AG10803 (cell line): ENCODE results near the gene SMAD2.

Experiments
- DNase-seq: peaks from one replicate; pipeline ENCODE4 v3.0.0; 2010; ENCODE audit warnings: low read depth
- H3K4me3 ChIP-seq: 2 replicates; pipeline ENCODE4 v1.5.1; 2011; ENCODE audit warnings: mild to moderate bottlenecking, low read length, control low read depth
- TF ChIP-seq, protein P1 (sequence below): conservative IDR thresholded peaks from 2 replicates; pipeline ENCODE4 v1.5.1; 2011; ENCODE audit warnings: mild to moderate bottlenecking, low read length, control low read depth, inconsistent platforms

Gene SMAD2

DNA sequence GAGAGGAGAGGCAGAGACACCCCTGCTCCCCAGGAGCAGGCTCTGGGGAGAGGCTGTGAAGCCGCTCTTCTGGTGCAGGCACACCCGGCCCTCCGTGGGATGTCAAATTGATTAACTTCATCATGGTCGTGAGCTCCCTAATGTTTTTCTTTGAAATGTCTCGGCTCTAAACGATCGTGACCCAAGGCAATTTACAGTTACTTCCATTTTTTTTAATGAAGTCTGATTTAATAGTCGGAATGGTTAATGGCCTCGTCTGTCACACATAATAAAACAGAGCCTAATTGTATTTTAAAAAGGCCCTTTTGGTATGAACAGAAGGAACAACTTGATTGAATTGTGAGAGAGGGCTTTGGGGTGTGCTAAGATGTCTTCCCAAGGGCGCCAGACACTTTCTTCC, 130.2 kb downstream of the SMAD2 start:
- DNase-seq = no peak
- TF ChIP-seq, protein P1, sequence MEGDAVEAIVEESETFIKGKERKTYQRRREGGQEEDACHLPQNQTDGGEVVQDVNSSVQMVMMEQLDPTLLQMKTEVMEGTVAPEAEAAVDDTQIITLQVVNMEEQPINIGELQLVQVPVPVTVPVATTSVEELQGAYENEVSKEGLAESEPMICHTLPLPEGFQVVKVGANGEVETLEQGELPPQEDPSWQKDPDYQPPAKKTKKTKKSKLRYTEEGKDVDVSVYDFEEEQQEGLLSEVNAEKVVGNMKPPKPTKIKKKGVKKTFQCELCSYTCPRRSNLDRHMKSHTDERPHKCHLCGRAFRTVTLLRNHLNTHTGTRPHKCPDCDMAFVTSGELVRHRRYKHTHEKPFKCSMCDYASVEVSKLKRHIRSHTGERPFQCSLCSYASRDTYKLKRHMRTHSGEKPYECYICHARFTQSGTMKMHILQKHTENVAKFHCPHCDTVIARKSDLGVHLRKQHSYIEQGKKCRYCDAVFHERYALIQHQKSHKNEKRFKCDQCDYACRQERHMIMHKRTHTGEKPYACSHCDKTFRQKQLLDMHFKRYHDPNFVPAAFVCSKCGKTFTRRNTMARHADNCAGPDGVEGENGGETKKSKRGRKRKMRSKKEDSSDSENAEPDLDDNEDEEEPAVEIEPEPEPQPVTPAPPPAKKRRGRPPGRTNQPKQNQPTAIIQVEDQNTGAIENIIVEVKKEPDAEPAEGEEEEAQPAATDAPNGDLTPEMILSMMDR = no peak
- H3K4me3 ChIP-seq = no peak overlapping the region

DNA sequence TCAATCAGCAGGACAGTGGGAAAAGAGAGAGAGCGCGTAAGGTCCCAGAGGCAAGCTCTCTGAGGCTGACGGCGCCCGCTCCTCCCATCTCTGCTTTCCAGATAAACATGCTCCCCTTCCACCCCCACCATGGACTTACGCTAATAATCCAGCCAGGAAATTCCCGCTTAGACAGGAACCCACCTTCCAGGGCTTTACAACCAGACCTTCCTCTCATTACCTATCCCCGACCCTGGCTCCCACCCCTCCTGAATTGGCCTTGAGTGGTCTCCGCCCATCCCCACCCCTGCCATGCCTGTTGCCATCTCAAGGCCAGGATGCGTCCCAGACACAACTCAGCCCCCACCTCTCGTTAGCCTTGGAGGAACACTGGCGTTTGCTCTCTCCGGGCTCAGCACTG, 131.1 kb downstream of the SMAD2 start:
- TF ChIP-seq, protein P1 = no peak
- DNase-seq = no peak
- H3K4me3 ChIP-seq = no peak overlapping the region

DNA sequence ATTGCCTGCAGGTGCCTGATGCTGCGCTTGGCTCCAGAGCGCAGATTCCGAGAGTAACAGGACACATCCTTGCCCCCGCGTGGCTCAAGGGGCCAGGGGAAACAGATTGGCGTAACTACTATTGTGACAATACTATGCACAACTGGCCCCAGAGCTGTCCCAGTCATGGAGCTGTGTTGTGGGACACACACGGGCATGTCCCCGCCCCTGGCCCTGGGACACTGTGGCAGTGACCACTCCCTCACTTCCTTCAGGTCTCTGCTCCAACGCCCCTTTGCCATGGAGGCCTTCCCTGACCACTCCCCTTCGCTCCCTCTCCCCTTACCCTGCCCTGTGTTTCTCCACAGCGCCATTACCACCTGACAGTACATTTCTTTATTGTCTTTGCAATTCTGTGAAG, 132.1 kb downstream of the SMAD2 start:
- H3K4me3 ChIP-seq = no peak overlapping the region
- TF ChIP-seq, protein P1 = no peak
- no peak for DNase-seq

DNA sequence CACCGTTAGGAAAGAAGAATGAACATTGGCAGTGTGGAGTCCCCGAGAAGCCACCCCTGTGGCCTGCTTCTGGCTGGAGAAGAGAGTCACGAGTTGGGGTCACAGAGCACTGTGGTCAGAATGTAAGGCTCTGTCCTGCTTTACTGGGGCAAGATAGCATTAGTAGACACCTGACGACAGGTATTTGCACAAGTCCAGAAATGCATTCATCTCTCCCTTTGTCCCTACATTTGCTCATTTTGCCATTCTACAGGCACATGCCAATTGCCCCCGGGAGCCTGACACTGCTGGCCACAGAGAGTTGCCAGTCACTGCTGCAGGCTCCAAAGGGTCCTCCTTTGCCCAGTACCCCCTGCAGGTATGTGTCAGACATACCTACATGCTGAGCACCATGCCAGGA, 133.3 kb downstream of the SMAD2 start:
- H3K4me3 ChIP-seq = no peak overlapping the region
- no peak for DNase-seq

DNA sequence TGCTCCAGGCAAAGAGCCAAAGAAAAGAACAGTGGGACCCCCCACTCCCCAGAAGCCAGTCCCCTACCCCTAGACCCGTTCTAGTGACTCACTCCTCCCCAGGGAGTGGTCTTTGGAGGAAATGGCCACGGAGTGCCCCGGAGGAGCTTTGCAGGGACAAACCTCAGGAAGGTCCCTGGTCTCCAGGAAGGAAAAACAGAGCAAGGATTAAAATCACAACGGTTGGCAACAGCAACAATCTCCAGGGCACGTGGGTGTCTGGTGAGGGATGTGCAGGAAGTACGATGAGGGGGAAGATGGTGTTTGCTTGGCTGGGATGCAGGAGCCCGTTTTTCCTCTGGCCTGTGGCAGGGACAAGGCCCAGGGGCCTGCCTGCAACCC, 135.0 kb downstream of the SMAD2 start:
- no peak overlapping the region for H3K4me3 ChIP-seq
- DNase-seq = no peak
- TF ChIP-seq, protein P1 = no peak

More for the DNA sequence above, 133.3 kb downstream of the SMAD2 start:
- TF ChIP-seq, protein P1 = no peak

DNA sequence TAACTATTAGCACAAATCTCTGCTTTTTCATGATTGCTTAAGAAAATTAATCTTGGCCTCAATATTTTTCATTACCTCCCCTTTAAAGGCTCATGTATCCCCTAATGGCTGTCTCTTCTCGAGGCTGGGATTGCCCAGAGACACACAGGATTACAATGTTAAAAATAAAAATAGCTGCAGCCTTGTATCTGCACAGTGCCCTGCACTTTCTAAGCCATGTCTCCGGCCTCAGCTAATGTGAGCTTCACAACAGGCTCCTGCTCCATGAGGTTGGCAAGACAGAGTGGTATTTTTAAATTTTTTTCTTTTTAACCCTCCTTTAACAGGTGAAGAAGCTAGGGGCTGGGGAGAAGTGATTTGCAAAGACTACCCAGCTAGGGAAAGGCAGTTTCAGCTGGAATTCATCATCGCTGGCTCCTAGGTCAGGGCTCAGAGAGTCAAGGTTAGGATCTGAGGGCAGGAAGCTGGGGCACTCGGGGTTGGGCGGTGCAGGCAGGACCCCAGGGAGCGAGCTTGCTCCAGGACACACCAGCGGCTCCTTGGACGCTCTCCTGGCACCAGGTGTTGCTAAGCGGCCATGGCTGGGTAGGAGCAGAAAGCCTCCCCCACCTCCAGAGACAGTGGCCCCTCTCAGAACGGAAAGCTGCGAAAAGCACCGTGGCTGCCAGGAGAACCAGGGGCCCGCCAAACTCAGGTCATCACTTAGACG, 135.6 kb downstream of the SMAD2 start:
- no peak for DNase-seq
- TF ChIP-seq, protein P1 = no peak
- no peak overlapping the region for H3K4me3 ChIP-seq

DNA sequence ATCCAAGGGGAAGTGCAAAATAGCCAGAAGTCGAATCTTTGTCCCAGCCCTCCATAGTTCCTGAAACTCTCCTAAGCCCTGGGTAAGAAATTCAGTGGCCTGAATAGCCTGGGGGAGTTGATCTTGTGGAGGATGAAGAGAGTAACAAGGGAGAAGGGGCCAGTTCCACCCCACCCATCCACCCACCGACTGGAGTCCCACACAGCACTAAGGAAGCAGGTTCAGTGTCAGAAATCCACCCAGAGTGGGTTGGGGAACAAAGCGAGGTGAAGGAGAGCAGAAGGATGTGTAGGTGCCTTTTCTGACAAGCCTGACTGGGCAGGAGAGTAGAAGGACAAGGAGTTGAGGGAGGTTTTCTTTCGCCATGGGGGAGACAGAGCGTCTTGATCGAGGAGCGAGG, 136.8 kb downstream of the SMAD2 start:
- no peak for DNase-seq
- TF ChIP-seq, protein P1 = no peak

More for the DNA sequence above, 136.8 kb downstream of the SMAD2 start:
- no peak overlapping the region for H3K4me3 ChIP-seq
